GM23248 (cell line): Measurements from ENCODE around the gene HOXB9.

Experiments
- EZH2 ChIP-seq: fragments of 200-600 bp; sonication (generic); IDR thresholded peaks from 2 replicates; pipeline ENCODE4 v1.6.1; 2018; ENCODE audit warnings: antibody characterized with exemption, mild to moderate bottlenecking; ENCODE audit not compliant: insufficient read depth, poor library complexity, severe bottlenecking
- EZH2phosphoT487 ChIP-seq: fragments of 200-600 bp; sonication (generic); IDR thresholded peaks from 2 replicates; pipeline ENCODE4 v1.6.1; 2018; ENCODE audit warnings: antibody characterized with exemption, moderate library complexity, mild to moderate bottlenecking, low read depth; ENCODE audit not compliant: insufficient read depth

GRCh38 chr17:48621410-48622392, 4.5 kb downstream of the HOXB9 start:
- peak; percentile 21; the same call in 1 of the 2 replicates for TF ChIP-seq EZH2phosphoT487
- TF ChIP-seq EZH2, result peak; percentile 4
